Measurements from ENCODE around the gene TACC2.

Gene TACC2

GRCh38 chr10:122276611-122277208, 287.7 kb downstream of the TACC2 start:
- DNase-seq (ENCODE audit: low spot score), result no peak

GRCh38 chr10:122277526-122278136, 288.7 kb downstream of the TACC2 start:
- no peak for DNase-seq (ENCODE audit: low spot score)

GRCh38 chr10:122279725-122280141, 290.8 kb downstream of the TACC2 start:
- peak; percentile 74 for DNase-seq (ENCODE audit: low spot score)

GRCh38 chr10:122280156-122280555, 291.2 kb downstream of the TACC2 start:
- no peak for DNase-seq (ENCODE audit: low spot score)

GRCh38 chr10:122281018-122281626, 292.2 kb downstream of the TACC2 start:
- no peak for DNase-seq (ENCODE audit: low spot score)

- no peak for DNase-seq (ENCODE audit: low spot score)
Measured at GRCh38 chr10:122281751-122282150, 292.8 kb downstream of the TACC2 start.

- DNase-seq (ENCODE audit: low spot score), result no peak
Measured at GRCh38 chr10:122282253-122282671, 293.3 kb downstream of the TACC2 start.

GRCh38 chr10:122282909-122283308, 293.9 kb downstream of the TACC2 start:
- DNase-seq (ENCODE audit: low spot score), result no peak

GRCh38 chr10:122285506-122286444, 296.8 kb downstream of the TACC2 start:
- DNase-seq (ENCODE audit: low spot score), result no peak

- peak; percentile 85 for DNase-seq (ENCODE audit: low spot score)
Measured at GRCh38 chr10:122286867-122287266, 297.9 kb downstream of the TACC2 start.

GRCh38 chr10:122287570-122287969, 298.6 kb downstream of the TACC2 start:
- no peak for DNase-seq (ENCODE audit: low spot score)

- DNase-seq (ENCODE audit: low spot score), result no peak
Measured at GRCh38 chr10:122288262-122288661, 299.3 kb downstream of the TACC2 start.

- DNase-seq (ENCODE audit: low spot score), result no peak
Measured at GRCh38 chr10:122288917-122289316, 300.0 kb downstream of the TACC2 start.

GRCh38 chr10:122290334-122290733, 301.4 kb downstream of the TACC2 start:
- no peak for DNase-seq (ENCODE audit: low spot score)

- DNase-seq (ENCODE audit: low spot score), result no peak
Measured at GRCh38 chr10:122290833-122291532, 302.0 kb downstream of the TACC2 start.

GRCh38 chr10:122291739-122292138, 302.8 kb downstream of the TACC2 start:
- DNase-seq (ENCODE audit: low spot score), result no peak

GRCh38 chr10:122292376-122292775, 303.4 kb downstream of the TACC2 start:
- no peak for DNase-seq (ENCODE audit: low spot score)

- DNase-seq (ENCODE audit: low spot score), result no peak
Measured at GRCh38 chr10:122293156-122293960, 304.4 kb downstream of the TACC2 start.

- DNase-seq (ENCODE audit: low spot score), result no peak
Measured at GRCh38 chr10:122293961-122294380, 305.0 kb downstream of the TACC2 start.

GRCh38 chr10:122294511-122295450, 305.8 kb downstream of the TACC2 start:
- no peak for DNase-seq (ENCODE audit: low spot score)

All from Ammon's horn (tissue), 1 donor.